Renal pelvis (tissue), 4 donors: ENCODE measurements around the gene RABL2B. TPM values are rescaled to one million over a fixed set of nuclear protein-coding genes. Genes with fewer than 3 reads are reported as not detected.

Source experiments
- DNase-seq: peaks from one replicate; pipeline ENCODE4 v3.0.0-alpha.2; 2013
- polyA plus RNA-seq, 3 donors: library from polyadenylated mRNA; unstranded; fragments of 120-200 nt; gene quantifications; one replicate each; pipeline ENCODE4 v1.2.1, GENCODE V29; 2013; ENCODE audit not compliant: insufficient read length in 3 of 3

RABL2B gene
- polyA plus RNA-seq, 3 donors: 52.5 to 87.3 (median 78.0) TPM

- no peak for DNase-seq
Measured at GRCh38 chr22:50725597-50725996, 57.8 kb downstream of the RABL2B start.

- no peak for DNase-seq
Measured at GRCh38 chr22:50724616-50725015, 58.8 kb downstream of the RABL2B start.

- DNase-seq: no peak
Measured at GRCh38 chr22:50723991-50724390, 59.4 kb downstream of the RABL2B start.

DNA sequence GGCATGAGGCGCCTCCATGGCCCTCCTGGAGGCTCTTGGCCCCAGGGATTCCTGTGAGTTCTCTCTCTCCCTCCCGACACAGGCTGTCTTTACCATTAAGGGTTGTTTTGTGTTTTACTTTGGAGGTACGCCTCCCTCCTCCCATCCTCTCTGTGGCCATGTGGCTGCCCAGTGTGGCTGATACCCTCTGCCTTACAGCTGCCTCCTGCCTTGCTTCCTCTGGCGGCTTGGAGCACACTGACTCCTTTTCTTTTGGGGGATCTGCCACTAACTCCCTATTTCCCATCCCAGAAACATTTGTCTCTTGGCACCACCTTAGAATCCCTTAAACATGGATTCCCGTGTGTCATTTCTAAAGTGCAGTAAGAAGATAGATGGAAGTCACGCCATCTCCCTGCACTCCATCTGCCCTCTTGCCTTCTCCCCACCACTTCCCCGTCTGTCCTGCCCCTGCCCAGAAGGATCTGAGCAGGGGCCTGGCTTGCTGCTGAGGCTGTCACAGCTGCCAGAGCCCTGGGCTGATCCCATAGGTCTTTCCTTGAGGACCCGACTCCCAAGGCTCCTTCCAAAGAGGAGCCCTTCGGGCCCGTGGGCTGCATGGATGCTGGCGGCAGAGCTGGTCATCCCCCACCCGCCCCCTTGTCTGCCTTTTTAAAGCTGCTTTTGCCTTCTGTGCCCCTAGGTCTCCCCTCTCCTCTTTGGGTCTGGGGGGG, 60.6 kb downstream of the RABL2B start:
- DNase-seq: no peak

- no peak for DNase-seq
Measured at GRCh38 chr22:50722048-50722701, 61.3 kb downstream of the RABL2B start.

DNA sequence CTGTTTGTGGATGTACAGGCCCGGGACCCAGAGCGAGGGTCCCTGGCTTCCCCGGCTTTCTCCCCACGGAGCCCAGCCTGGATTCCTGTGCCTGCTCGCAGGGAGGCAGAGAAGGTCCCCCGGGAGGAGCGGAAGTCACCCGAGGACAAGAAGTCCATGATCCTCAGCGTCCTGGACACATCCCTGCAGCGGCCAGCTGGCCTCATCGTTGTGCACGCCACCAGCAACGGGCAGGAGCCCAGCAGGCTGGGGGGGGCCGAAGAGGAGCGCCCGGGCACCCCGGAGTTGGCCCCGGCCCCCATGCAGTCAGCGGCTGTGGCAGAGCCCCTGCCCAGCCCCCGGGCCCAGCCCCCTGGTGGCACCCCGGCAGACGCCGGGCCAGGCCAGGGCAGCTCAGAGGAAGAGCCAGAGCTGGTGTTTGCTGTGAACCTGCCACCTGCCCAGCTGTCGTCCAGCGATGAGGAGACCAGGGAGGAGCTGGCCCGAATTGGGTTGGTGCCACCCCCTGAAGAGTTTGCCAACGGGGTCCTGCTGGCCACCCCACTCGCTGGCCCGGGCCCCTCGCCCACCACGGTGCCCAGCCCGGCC, 62.1 kb downstream of the RABL2B start:
- no peak for DNase-seq

DNA sequence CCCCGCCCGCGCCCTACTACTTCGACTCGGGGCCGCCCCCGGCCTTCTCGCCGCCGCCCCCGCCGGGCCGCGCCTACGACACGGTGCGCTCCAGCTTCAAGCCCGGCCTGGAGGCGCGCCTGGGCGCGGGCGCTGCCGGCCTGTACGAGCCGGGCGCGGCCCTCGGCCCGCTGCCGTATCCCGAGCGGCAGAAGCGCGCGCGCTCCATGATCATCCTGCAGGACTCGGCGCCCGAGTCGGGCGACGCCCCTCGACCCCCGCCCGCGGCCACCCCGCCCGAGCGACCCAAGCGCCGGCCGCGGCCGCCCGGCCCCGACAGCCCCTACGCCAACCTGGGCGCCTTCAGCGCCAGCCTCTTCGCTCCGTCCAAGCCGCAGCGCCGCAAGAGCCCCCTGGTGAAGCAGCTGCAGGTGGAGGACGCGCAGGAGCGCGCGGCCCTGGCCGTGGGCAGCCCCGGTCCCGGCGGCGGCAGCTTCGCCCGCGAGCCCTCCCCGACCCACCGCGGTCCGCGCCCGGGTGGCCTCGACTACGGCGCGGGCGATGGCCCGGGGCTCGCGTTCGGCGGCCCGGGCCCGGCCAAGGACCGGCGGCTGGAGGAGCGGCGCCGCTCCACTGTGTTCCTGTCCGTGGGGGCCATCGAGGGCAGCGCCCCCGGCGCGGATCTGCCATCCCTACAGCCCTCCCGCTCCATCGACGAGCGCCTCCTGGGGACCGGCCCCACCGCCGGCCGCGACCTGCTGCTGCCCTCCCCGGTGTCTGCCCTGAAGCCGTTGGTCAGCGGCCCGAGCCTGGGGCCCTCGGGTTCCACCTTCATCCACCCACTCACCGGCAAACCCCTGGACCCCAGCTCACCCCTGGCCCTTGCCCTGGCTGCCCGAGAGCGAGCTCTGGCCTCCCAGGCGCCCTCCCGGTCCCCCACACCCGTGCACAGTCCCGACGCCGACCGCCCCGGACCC, 62.9 kb downstream of the RABL2B start:
- no peak for DNase-seq

DNA sequence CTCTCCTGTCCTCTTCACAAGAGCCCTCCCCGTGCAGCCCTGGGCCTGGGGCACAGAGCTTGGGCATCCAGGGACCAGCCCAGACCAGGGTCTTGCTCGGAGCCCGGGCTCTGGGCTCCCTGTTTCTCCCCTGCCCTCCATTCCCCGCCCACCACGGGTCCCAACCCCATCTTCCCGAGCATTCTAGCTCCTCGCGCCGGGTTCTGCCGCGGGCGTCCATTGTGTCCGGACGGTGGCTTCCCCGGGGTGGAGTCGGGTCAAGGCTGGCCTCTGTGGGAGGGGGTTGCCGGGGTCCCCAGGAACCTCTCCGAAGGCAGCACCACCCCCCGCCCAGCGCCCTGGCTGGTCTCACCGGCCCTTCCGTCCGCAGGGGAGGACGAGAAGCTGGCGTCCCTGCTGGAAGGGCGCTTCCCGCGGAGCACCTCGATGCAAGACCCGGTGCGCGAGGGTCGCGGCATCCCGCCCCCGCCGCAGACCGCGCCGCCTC, 63.6 kb downstream of the RABL2B start:
- DNase-seq: no peak

- DNase-seq: no peak
Measured at GRCh38 chr22:50718352-50718709, 65.1 kb downstream of the RABL2B start.

DNA sequence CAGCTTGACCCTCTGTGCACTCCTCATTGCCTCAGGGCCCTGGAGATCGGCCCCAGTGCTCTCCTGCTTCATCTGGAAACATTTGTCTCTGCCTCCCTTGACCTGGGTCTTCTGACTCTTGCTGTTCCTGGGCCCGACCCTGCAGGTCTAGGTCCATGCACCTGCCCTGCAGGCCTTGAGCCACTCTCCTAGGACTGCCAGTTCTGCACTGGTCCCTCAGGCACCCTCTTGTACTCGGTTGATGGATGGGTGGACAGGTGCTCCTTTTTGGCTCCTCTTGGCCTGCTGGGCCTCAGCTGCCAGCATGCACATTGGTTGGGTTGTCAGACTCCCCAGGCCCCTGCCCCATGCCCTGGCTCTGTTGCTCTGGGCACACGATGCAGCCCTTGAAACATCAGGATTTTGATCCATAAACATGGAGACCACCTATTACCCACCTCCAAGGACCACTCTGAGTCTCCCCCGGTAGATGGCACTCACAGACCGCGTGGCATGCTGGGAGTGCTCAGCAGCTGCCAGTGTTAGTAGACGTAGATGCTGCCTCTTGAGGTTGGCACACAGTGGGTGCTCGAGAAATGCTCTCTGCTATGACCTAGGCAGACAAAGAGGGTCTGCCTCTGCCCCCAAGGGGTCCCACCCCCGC, 65.6 kb downstream of the RABL2B start:
- no peak for DNase-seq

Other genes starting within 250 kb of the RABL2B start
- gene KLHDC7B, start 237.7 kb downstream of the RABL2B start, polyA plus RNA-seq: under 1 TPM in 2 of 3 donors, not detected in 1; 0.04 to 0.30 TPM
- gene SYCE3, start 220.7 kb downstream of the RABL2B start, polyA plus RNA-seq: under 1 TPM in 1 of 3 donors, not detected in 2; 0.58 TPM
- 10 to 100 TPM; 16.8 to 18.3 (median 17.1) TPM for gene CPT1B, start 205.2 kb downstream of the RABL2B start, polyA plus RNA-seq
- gene CHKB, start 200.8 kb downstream of the RABL2B start, polyA plus RNA-seq: 100 to 1,000 TPM in 2 of 3 donors, 10 to 100 TPM in 1; 74.5 to 109 (median 105) TPM
- gene MAPK8IP2, start 182.8 kb downstream of the RABL2B start, polyA plus RNA-seq: 1 to 10 TPM in 2 of 3 donors, under 1 TPM in 1; 0.76 to 1.1 (median 1.0) TPM
- 10 to 100 TPM; 15.3 to 23.7 (median 20.4) TPM for gene ARSA, start 155.5 kb downstream of the RABL2B start, polyA plus RNA-seq
- gene SHANK3, start 110.8 kb downstream of the RABL2B start, polyA plus RNA-seq: 10 to 100 TPM; 19.1 to 27.2 (median 19.6) TPM
- gene ACR, start 45.4 kb downstream of the RABL2B start, polyA plus RNA-seq: under 1 TPM; 0.43 to 0.58 (median 0.58) TPM